GM12878 (cell line): ENCODE measurements around the gene ATP6V1G1.

Source experiments
- BCL11A ChIP-seq: IDR thresholded peaks from 2 replicates; pipeline ENCODE4 v1.6.1; 2011; ENCODE audit warnings: low read depth, low read length
- EED ChIP-seq: sonication (generic); IDR thresholded peaks from 2 replicates; pipeline ENCODE4 v1.6.1; 2016; ENCODE audit warnings: antibody characterized with exemption, low read depth
- EP300 ChIP-seq, 2 experiments: fragments of 150-350 bp in 1 of 2; IDR thresholded peaks; 2 replicates each; pipeline ENCODE4 v1.6.1; 2011 to 2012; ENCODE audit warnings: low read depth in 2 of 2, low read length in 2 of 2, borderline replicate concordance in 1 of 2, improper control_type of control experiment in 1 of 2, inconsistent platforms in 1 of 2; ENCODE audit not compliant: control insufficient read depth in 1 of 2
- EZH2 ChIP-seq: IDR thresholded peaks from 2 replicates; pipeline ENCODE4 v1.6.1; 2012; ENCODE audit warnings: low read depth, mild to moderate bottlenecking, control low read depth, inconsistent platforms, low read length, borderline replicate concordance; ENCODE audit not compliant: control insufficient read depth
- NFYA ChIP-seq: IDR thresholded peaks from 2 replicates; pipeline ENCODE4 v1.6.1; 2011; ENCODE audit warnings: low read depth, mild to moderate bottlenecking, low read length, improper control_type of control experiment, borderline replicate concordance
- NR2C2 ChIP-seq: IDR thresholded peaks from 2 replicates; pipeline ENCODE4 v1.6.1; 2011; ENCODE audit warnings: borderline replicate concordance, low read depth; ENCODE audit not compliant: control insufficient read depth, insufficient read length
- POLR2A ChIP-seq: IDR thresholded peaks from 2 replicates; pipeline ENCODE4 v1.6.1; 2011; ENCODE audit warnings: low read depth, mild to moderate bottlenecking, low read length
- SP1 ChIP-seq: IDR thresholded peaks from one replicate; pipeline ENCODE4 v1.6.1; 2011; ENCODE audit warnings: low read depth, low read length
- TCF12 ChIP-seq: IDR thresholded peaks from 2 replicates; pipeline ENCODE4 v1.6.1; 2011; ENCODE audit warnings: low read depth, mild to moderate bottlenecking, low read length
- ZZZ3 ChIP-seq: IDR thresholded peaks from 2 replicates; pipeline ENCODE4 v1.6.1; 2011; ENCODE audit warnings: low read depth; ENCODE audit not compliant: control insufficient read depth, insufficient read length
- TF ChIP-seq, protein P1 (sequence below), 3 experiments: IDR thresholded peaks in 2 of 3; conservative IDR thresholded peaks in 1 of 3; 2 replicates each; pipeline ENCODE4 v1.5.1; 2011; ENCODE audit warnings: low read depth in 3 of 3, low read length in 3 of 3, mild to moderate bottlenecking in 3 of 3, control low read depth in 2 of 3, moderate library complexity in 2 of 3, inconsistent platforms in 1 of 3, mixed read lengths in 1 of 3; ENCODE audit not compliant: control insufficient read depth in 2 of 3, insufficient read depth in 1 of 3; ENCODE audit errors: extremely low read depth in 1 of 3
- TF ChIP-seq, protein P2 (sequence below): fragments of 450-650 bp; IDR thresholded peaks from 2 replicates; pipeline ENCODE4 v1.6.1; 2017; ENCODE audit warnings: mild to moderate bottlenecking, low read depth, inconsistent platforms; ENCODE audit not compliant: poor library complexity, severe bottlenecking
- TF ChIP-seq, protein P3 (sequence below): IDR thresholded peaks from 2 replicates; pipeline ENCODE4 v1.6.1; 2012; ENCODE audit warnings: low read depth, low read length, improper control_type of control experiment

DNA sequence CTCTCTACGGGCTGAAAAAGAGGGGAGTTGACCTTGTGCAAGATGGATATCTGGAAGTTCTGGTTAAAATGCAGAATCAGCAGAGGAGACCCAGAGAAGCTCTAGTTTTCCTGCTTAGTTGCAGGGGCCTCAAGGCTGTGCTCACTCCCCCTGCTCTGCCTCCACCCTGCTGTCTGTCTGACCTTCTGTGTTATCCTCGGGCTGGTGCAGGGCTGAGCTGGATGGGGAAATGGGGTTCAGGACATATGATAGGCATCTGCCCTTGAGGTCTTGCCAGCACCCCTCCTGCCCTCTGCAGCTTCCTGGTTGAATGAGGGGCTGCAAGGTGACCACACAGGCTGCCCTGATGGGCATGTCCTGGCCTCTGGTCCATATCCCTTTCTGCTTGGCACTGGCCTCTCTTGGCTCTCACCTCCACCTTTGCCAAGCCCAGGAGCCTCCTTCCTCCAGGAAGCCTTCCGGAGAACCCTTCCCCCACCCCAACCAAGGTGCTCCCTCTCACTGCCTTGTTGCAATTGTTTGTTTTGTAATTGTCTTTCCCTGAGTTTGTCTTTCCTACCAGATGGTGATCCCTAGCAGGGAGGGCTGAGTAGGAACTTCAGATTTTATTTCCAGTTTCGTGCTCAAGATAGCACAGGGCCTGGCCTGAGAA is 24.8 kb downstream of the ATP6V1G1 start:
- TF ChIP-seq EED (no peak), BCL11A (no peak), NFYA (no peak), EP300 (IDR thresholded peaks at IDR 0.05; ENCODE audit: borderline replicate concordance in 1 of 2, control insufficient read depth in 1 of 2, low read depth in 2 of 2, low read length in 2 of 2) (no peak), TCF12 (no peak), NR2C2 (no peak), EZH2 (no peak), ZZZ3 (no peak), SP1 (no peak), POLR2A (no peak)
- TF ChIP-seq, protein P1, sequence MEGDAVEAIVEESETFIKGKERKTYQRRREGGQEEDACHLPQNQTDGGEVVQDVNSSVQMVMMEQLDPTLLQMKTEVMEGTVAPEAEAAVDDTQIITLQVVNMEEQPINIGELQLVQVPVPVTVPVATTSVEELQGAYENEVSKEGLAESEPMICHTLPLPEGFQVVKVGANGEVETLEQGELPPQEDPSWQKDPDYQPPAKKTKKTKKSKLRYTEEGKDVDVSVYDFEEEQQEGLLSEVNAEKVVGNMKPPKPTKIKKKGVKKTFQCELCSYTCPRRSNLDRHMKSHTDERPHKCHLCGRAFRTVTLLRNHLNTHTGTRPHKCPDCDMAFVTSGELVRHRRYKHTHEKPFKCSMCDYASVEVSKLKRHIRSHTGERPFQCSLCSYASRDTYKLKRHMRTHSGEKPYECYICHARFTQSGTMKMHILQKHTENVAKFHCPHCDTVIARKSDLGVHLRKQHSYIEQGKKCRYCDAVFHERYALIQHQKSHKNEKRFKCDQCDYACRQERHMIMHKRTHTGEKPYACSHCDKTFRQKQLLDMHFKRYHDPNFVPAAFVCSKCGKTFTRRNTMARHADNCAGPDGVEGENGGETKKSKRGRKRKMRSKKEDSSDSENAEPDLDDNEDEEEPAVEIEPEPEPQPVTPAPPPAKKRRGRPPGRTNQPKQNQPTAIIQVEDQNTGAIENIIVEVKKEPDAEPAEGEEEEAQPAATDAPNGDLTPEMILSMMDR (IDR thresholded peaks at IDR 0.05 in 2 of 3, conservative IDR thresholded peaks at IDR 0.05 in 1 of 3; ENCODE audit: control insufficient read depth in 2 of 3, extremely low read depth in 1 of 3, insufficient read depth in 1 of 3, low read depth in 3 of 3, low read length in 3 of 3), result no peak
- TF ChIP-seq, protein P2, sequence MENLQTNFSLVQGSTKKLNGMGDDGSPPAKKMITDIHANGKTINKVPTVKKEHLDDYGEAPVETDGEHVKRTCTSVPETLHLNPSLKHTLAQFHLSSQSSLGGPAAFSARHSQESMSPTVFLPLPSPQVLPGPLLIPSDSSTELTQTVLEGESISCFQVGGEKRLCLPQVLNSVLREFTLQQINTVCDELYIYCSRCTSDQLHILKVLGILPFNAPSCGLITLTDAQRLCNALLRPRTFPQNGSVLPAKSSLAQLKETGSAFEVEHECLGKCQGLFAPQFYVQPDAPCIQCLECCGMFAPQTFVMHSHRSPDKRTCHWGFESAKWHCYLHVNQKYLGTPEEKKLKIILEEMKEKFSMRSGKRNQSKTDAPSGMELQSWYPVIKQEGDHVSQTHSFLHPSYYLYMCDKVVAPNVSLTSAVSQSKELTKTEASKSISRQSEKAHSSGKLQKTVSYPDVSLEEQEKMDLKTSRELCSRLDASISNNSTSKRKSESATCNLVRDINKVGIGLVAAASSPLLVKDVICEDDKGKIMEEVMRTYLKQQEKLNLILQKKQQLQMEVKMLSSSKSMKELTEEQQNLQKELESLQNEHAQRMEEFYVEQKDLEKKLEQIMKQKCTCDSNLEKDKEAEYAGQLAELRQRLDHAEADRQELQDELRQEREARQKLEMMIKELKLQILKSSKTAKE, result no peak
- TF ChIP-seq, protein P3, sequence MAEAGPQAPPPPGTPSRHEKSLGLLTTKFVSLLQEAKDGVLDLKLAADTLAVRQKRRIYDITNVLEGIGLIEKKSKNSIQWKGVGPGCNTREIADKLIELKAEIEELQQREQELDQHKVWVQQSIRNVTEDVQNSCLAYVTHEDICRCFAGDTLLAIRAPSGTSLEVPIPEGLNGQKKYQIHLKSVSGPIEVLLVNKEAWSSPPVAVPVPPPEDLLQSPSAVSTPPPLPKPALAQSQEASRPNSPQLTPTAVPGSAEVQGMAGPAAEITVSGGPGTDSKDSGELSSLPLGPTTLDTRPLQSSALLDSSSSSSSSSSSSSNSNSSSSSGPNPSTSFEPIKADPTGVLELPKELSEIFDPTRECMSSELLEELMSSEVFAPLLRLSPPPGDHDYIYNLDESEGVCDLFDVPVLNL, result no peak
